ENCODE results near the gene VGLL4.

DNA sequence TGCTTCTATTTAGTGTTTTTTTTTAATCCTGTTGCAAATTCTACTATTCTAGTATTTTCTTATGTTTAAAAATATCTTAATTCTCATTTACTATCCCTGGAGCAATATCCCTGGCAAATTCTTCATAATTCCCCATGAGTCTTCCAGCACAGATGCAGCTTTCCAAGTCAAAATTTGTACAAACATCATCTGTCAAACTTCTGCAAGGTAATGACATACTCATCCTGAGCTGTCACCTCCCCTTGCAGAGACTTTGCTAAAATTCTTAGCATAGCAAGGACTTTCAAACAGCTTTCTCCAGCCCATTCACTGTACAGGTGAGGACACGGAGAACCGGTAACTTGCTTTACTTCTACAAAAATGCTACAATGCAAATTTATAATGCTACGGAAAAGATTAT is 28.6 kb upstream of the VGLL4 start:
- TF ChIP-seq POLR2AphosphoS5 (IDR thresholded peaks at IDR 0.05) (no peak), POLR2A (IDR thresholded peaks at IDR 0.05) (no peak)
